DOHH2 (cell line): ENCODE measurements around the gene HECTD1.

Experiments used
- H3F3A ChIP-seq: fragments of 200-600 bp; sonication (generic), shearing (Covaris generic); 2 replicates; pipeline ENCODE4 v1.6.0; 2016; ENCODE audit warnings: antibody characterized with exemption, mild to moderate bottlenecking; ENCODE audit not compliant: control insufficient read depth, insufficient read depth
- H3K27ac ChIP-seq: fragments of 200-600 bp; sonication (generic); 2 replicates; pipeline ENCODE4 v1.5.1; 2014; ENCODE audit warnings: low read depth, mild to moderate bottlenecking, low read length, moderate library complexity
- H3K27me3 ChIP-seq: fragments of 200-600 bp; sonication (generic); 2 replicates; pipeline ENCODE4 v1.6.1; 2014; ENCODE audit warnings: mild to moderate bottlenecking, low read length, mixed read lengths; ENCODE audit not compliant: control insufficient read depth
- H3K36me3 ChIP-seq: fragments of 200-600 bp; sonication (generic); 2 replicates; pipeline ENCODE4 v1.6.1; 2014; ENCODE audit warnings: mild to moderate bottlenecking, low read length, moderate library complexity, mixed read lengths; ENCODE audit not compliant: control insufficient read depth
- H3K4me1 ChIP-seq: fragments of 200-600 bp; sonication (generic); 2 replicates; pipeline ENCODE4 v1.6.1; 2014; ENCODE audit warnings: mild to moderate bottlenecking, low read length, mixed read lengths; ENCODE audit not compliant: control insufficient read depth
- H3K4me2 ChIP-seq: fragments of 200-600 bp; sonication (generic); 2 replicates; pipeline ENCODE4 v1.6.0; 2014; ENCODE audit warnings: mild to moderate bottlenecking, low read length, moderate library complexity
- H3K4me3 ChIP-seq: fragments of 200-600 bp; sonication (generic); 2 replicates; pipeline ENCODE4 v1.5.1; 2014; ENCODE audit warnings: mild to moderate bottlenecking, low read length, mixed read lengths
- H3K79me2 ChIP-seq: fragments of 200-600 bp; sonication (generic); 2 replicates; pipeline ENCODE4 v1.6.1; 2014; ENCODE audit warnings: mild to moderate bottlenecking, low read length, mixed read lengths; ENCODE audit not compliant: control insufficient read depth
- H3K9me2 ChIP-seq: fragments of 200-600 bp; sonication (generic); replicated peaks from 2 replicates; pipeline ENCODE4 v1.6.1; 2014; ENCODE audit warnings: mild to moderate bottlenecking, low read length, mixed read lengths; ENCODE audit not compliant: control insufficient read depth
- H3K9me3 ChIP-seq: fragments of 200-600 bp; sonication (generic); 2 replicates; pipeline ENCODE4 v1.6.1; 2014; ENCODE audit warnings: antibody characterized with exemption, low read length, mixed read lengths; ENCODE audit not compliant: control insufficient read depth, insufficient read depth
- H4K20me1 ChIP-seq: fragments of 200-600 bp; sonication (generic); 2 replicates; pipeline ENCODE4 v1.6.0; 2014; ENCODE audit warnings: low read depth, mild to moderate bottlenecking, antibody characterized with exemption, low read length, moderate library complexity; ENCODE audit not compliant: control insufficient read depth, insufficient read depth
- CTCF ChIP-seq: fragments of 200-600 bp; sonication (generic); IDR thresholded peaks from one replicate; pipeline ENCODE4 v1.5.1; 2014; ENCODE audit warnings: antibody characterized with exemption, mild to moderate bottlenecking, low read depth, low read length; ENCODE audit not compliant: poor library complexity, severe bottlenecking
- EZH2phosphoT487 ChIP-seq: fragments of 200-600 bp; sonication (generic); IDR thresholded peaks from 2 replicates; pipeline ENCODE4 v1.6.1; 2017; ENCODE audit warnings: borderline replicate concordance, mild to moderate bottlenecking, antibody characterized with exemption, low read length, moderate library complexity, mixed read lengths

Gene HECTD1

GRCh38 chr14:31084385-31084784 lies 123.2 kb downstream of the HECTD1 start:
- Histone ChIP-seq H3F3A (no peaks in the 10 kb centered on the region), H3K27me3 (no peaks in the 10 kb centered on the region), H3K79me2 (no peaks in the 10 kb centered on the region), H3K4me2 (peak overlapping the region; percentile 39), H3K27ac (no peak overlapping the region), H3K4me3 (peak overlapping the region; percentile 12; the same call in 1 of the 2 replicates), H3K9me3 (no peaks in the 10 kb centered on the region), H3K36me3 (no peaks in the 10 kb centered on the region), H4K20me1 (no peaks in the 10 kb centered on the region), H3K9me2 (no peaks in the 10 kb centered on the region), H3K4me1 (peaks cover 18% of the 10 kb centered on the region)
- no peak for TF ChIP-seq EZH2phosphoT487
- peak; percentile 31 for TF ChIP-seq CTCF

DNA sequence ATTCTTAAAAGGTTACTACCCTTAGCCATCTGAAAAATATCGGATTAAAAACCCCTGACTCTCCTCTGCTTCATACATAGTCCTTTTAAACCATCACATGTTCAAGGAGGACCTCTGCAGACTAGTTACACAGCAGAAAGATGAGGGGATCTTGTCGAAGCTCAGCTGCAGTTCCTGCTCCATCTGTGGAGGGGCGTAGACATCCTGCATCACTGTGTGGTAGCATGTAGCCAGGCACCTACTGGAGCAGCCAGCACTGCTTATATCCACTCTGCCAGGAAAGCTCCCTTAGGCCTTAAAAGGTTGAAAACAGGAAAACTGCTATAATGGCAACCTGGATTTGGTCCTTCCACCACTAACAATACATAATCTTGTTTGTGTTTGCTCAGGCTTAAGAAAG lies 123.8 kb downstream of the HECTD1 start:
- Histone ChIP-seq H3K9me3 (no peaks in the 10 kb centered on the region), H3K27ac (no peak overlapping the region), H3K4me2 (peak overlapping the region; percentile 39), H3K9me2 (no peaks in the 10 kb centered on the region), H3K27me3 (no peaks in the 10 kb centered on the region), H4K20me1 (no peaks in the 10 kb centered on the region), H3K4me1 (peaks cover 21% of the 10 kb centered on the region), H3K79me2 (no peaks in the 10 kb centered on the region), H3F3A (no peaks in the 10 kb centered on the region), H3K36me3 (no peaks in the 10 kb centered on the region), H3K4me3 (peak overlapping the region; percentile 12; the same call in 1 of the 2 replicates)
- TF ChIP-seq EZH2phosphoT487 = no peak
- no peak for TF ChIP-seq CTCF

DNA sequence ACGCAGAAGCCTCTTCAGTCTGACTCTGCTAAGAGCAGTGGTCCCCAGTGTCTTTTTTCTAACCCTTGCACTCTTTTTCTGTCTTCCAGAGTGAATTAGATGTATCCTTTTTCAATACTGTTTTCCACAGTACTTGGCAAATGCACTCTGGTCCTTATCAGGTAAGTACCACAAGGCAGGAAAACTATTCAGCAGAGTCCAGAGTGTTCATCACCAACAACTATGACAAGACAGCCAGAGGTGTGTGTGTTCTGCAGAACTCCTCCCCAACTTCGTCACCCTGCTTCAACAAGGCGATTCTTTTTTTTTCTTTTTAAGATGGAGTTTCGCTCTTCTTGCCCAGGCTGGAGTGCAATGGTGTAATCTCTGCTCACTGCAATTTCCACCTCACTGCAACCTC lies 127.1 kb downstream of the HECTD1 start:
- TF ChIP-seq CTCF = no peak
- TF ChIP-seq EZH2phosphoT487 = no peak
- Histone ChIP-seq H3K9me2 (no peaks in the 10 kb centered on the region), H3K4me3 (no peak overlapping the region), H3K27ac (no peak overlapping the region), H3K36me3 (no peaks in the 10 kb centered on the region), H4K20me1 (no peaks in the 10 kb centered on the region), H3K27me3 (no peaks in the 10 kb centered on the region), H3K4me1 (peaks cover 28% of the 10 kb centered on the region), H3K9me3 (no peaks in the 10 kb centered on the region), H3F3A (no peaks in the 10 kb centered on the region), H3K79me2 (no peaks in the 10 kb centered on the region), H3K4me2 (no peak overlapping the region)

GRCh38 chr14:31080056-31080455 lies 127.5 kb downstream of the HECTD1 start:
- Histone ChIP-seq H3K4me1 (peaks cover 27% of the 10 kb centered on the region), H3F3A (no peaks in the 10 kb centered on the region), H3K4me2 (no peak overlapping the region), H3K9me3 (no peaks in the 10 kb centered on the region), H3K36me3 (no peaks in the 10 kb centered on the region), H3K9me2 (no peaks in the 10 kb centered on the region), H4K20me1 (no peaks in the 10 kb centered on the region), H3K27me3 (no peaks in the 10 kb centered on the region), H3K4me3 (no peak overlapping the region), H3K79me2 (no peaks in the 10 kb centered on the region), H3K27ac (no peak overlapping the region)
- TF ChIP-seq EZH2phosphoT487 (no peak), CTCF (no peak)
